OCI-LY1 (cell line): ENCODE measurements around the gene CACNG4.

Source experiments
- H2AFZ ChIP-seq: fragments of 200-600 bp; sonication (generic), shearing (Covaris generic); 2 replicates; pipeline ENCODE4 v1.6.0; 2014; ENCODE audit warnings: antibody characterized with exemption, mild to moderate bottlenecking, low read length
- H3F3A ChIP-seq: fragments of 200-600 bp; sonication (generic), shearing (Covaris generic); 2 replicates; pipeline ENCODE4 v1.6.0; 2014; ENCODE audit warnings: mild to moderate bottlenecking, antibody characterized with exemption, low read length, moderate library complexity; ENCODE audit not compliant: insufficient read depth
- H3K27ac ChIP-seq: fragments of 200-600 bp; sonication (generic); 2 replicates; pipeline ENCODE4 v1.5.1; 2014; ENCODE audit warnings: low read length, mixed run types, mild to moderate bottlenecking, low read depth; ENCODE audit not compliant: poor library complexity, severe bottlenecking
- H3K27me3 ChIP-seq: fragments of 200-600 bp; sonication (generic); 2 replicates; pipeline ENCODE4 v1.6.0; 2014; ENCODE audit warnings: antibody characterized with exemption, mild to moderate bottlenecking, low read length, moderate library complexity; ENCODE audit not compliant: insufficient read depth
- H3K36me3 ChIP-seq: fragments of 200-600 bp; sonication (generic); 2 replicates; pipeline ENCODE4 v1.6.1; 2014; ENCODE audit warnings: mild to moderate bottlenecking, antibody characterized with exemption, low read length, moderate library complexity, mixed read lengths; ENCODE audit not compliant: insufficient read depth
- H3K4me1 ChIP-seq: fragments of 200-600 bp; sonication (generic); 2 replicates; pipeline ENCODE4 v1.5.1; 2014; ENCODE audit warnings: mild to moderate bottlenecking, low read length, moderate library complexity; ENCODE audit not compliant: insufficient read depth, severe bottlenecking
- H3K4me2 ChIP-seq: fragments of 200-600 bp; sonication (generic), shearing (Covaris generic); 2 replicates; pipeline ENCODE4 v1.6.1; 2014; ENCODE audit warnings: low read length
- H3K4me3 ChIP-seq: fragments of 200-600 bp; sonication (generic); 2 replicates; pipeline ENCODE4 v1.5.1; 2014; ENCODE audit warnings: low read length, low read depth, mild to moderate bottlenecking, mixed read lengths; ENCODE audit not compliant: poor library complexity, severe bottlenecking
- H3K79me2 ChIP-seq: fragments of 200-600 bp; shearing (Covaris generic); 2 replicates; pipeline ENCODE4 v1.6.1; 2016; ENCODE audit warnings: mixed run types, low read length, mixed read lengths; ENCODE audit not compliant: insufficient read depth
- H3K9ac ChIP-seq: fragments of 200-600 bp; sonication (generic), shearing (Covaris generic); 2 replicates; pipeline ENCODE4 v1.6.1; 2014; ENCODE audit warnings: mild to moderate bottlenecking, low read length, mixed read lengths
- H3K9me2 ChIP-seq: fragments of 200-600 bp; sonication (generic), shearing (Covaris generic); 2 replicates; pipeline ENCODE4 v1.6.1; 2014; ENCODE audit warnings: low read depth, mild to moderate bottlenecking, low read length, mixed read lengths
- H3K9me3 ChIP-seq: fragments of 200-600 bp; shearing (Covaris generic); 2 replicates; pipeline ENCODE4 v1.6.1; 2014; ENCODE audit warnings: low read length, mixed read lengths
- H4K20me1 ChIP-seq: fragments of 200-600 bp; sonication (generic), shearing (Covaris generic); 2 replicates; pipeline ENCODE4 v1.6.0; 2016; ENCODE audit warnings: mild to moderate bottlenecking, low read length; ENCODE audit not compliant: insufficient read depth
- EZH2 ChIP-seq: fragments of 200-600 bp; sonication (generic), shearing (Covaris generic); IDR thresholded peaks from 2 replicates; pipeline ENCODE4 v1.8.0; 2017; ENCODE audit warnings: borderline replicate concordance, mixed run types, mild to moderate bottlenecking, antibody characterized with exemption, low read length, moderate library complexity, mixed read lengths
- TF ChIP-seq, protein P1 (sequence below): fragments of 200-600 bp; sonication (generic), shearing (Covaris generic); IDR thresholded peaks from 2 replicates; pipeline ENCODE4 v1.5.1; 2017; ENCODE audit warnings: mild to moderate bottlenecking, antibody characterized with exemption, low read length, moderate library complexity, mixed read lengths

CACNG4 gene

DNA sequence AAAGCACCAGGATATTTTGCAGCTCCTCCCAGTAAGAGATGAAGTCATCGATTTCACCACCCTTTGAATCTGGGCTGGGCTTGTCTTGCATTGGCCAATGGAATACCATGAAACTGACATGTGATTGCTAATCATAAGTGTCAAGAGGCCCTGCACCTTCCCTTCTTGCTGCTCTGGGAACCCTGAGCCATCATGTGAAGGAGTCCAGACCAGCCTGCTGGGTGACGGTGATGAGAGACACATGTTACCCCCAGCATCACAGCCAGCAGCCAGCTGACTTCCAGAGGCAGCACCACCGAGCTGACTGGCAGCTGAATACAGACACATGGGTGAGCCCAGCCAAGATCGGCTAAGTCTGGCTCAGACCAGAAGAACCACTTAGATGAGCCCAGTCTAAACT is 43.6 kb upstream of the CACNG4 start:
- Histone ChIP-seq H3K27ac (no peak overlapping the region), H2AFZ (no peak overlapping the region), H3K4me2 (no peak overlapping the region)

DNA sequence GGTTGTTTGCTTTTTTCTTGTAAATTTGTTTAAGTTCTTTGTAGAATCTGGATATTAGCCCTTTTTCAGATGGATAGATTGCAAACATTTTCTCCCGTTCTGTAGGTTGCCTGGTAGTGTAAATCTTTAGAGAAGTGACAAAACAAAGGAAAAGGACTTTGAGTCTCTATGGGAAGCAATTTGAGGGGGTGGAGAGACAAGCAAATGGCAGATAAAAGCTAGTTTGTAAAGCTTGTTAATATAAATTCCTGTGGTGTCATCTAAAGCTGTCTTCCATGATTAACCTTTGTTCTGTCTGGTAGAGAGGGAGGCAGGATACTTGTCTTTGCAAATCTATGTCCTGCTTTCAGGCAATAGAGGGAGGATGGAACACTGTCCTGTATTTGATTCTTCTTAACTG is 40.6 kb upstream of the CACNG4 start:
- no peak overlapping the region for H3K4me3 ChIP-seq
- no peaks in the 10 kb centered on the region for H4K20me1 ChIP-seq

More for the DNA sequence above, 43.6 kb upstream of the CACNG4 start:
- Histone ChIP-seq H4K20me1 (no peaks in the 10 kb centered on the region), H3K9me3 (no peaks in the 10 kb centered on the region), H3F3A (no peaks in the 10 kb centered on the region), H3K36me3 (no peaks in the 10 kb centered on the region), H3K9ac (no peak overlapping the region), H3K4me3 (no peak overlapping the region), H3K4me1 (no peaks in the 10 kb centered on the region), H3K79me2 (no peaks in the 10 kb centered on the region), H3K9me2 (no peaks in the 10 kb centered on the region), H3K27me3 (peaks cover 15% of the 10 kb centered on the region; the same call in 1 of the 2 replicates)
- no peak for TF ChIP-seq EZH2
- TF ChIP-seq, protein P1, sequence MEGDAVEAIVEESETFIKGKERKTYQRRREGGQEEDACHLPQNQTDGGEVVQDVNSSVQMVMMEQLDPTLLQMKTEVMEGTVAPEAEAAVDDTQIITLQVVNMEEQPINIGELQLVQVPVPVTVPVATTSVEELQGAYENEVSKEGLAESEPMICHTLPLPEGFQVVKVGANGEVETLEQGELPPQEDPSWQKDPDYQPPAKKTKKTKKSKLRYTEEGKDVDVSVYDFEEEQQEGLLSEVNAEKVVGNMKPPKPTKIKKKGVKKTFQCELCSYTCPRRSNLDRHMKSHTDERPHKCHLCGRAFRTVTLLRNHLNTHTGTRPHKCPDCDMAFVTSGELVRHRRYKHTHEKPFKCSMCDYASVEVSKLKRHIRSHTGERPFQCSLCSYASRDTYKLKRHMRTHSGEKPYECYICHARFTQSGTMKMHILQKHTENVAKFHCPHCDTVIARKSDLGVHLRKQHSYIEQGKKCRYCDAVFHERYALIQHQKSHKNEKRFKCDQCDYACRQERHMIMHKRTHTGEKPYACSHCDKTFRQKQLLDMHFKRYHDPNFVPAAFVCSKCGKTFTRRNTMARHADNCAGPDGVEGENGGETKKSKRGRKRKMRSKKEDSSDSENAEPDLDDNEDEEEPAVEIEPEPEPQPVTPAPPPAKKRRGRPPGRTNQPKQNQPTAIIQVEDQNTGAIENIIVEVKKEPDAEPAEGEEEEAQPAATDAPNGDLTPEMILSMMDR: no peak

DNA sequence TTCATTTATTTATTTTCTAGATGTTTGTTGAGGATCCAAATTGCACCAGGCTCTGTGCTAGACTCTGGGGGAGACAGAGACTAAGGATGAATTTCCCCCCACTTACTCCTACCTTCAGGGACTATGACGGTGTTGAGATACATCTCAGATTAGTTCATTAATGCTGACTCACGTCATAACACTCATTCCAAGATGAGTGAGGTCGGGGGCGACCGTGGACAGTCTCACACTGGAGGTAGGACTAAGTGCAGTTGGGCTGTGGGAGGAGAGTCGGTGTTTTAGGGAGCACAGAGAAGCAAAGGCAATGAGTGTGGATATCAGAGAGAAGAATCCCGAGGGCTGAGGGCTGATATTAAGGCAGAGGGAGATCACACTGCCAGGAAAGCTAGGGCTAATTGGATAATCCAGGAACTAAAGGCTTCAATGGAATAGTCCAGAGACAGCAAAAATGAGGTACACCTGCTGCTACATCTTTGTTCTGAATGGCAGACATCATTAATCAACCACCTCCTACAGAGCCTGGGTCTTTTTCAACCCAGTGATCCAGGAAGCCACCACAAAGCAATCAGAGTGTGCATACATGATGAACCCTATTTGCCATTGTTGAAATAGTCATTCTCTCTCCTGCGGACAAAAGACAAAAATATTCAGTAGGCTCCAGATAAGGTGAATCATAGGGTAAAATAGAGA is 38.6 kb upstream of the CACNG4 start:
- no peak overlapping the region for H3K4me2 ChIP-seq
- H3F3A ChIP-seq: no peaks in the 10 kb centered on the region
- H3K4me3 ChIP-seq: no peak overlapping the region
- TF ChIP-seq, protein P1: no peak
- no peak for TF ChIP-seq EZH2
- no peak overlapping the region for H2AFZ ChIP-seq
- no peaks in the 10 kb centered on the region for H3K9me3 ChIP-seq
- H3K79me2 ChIP-seq: no peaks in the 10 kb centered on the region
- H3K4me1 ChIP-seq: no peaks in the 10 kb centered on the region
- H3K9ac ChIP-seq: no peak overlapping the region
- no peaks in the 10 kb centered on the region for H3K9me2 ChIP-seq
- no peaks in the 10 kb centered on the region for H4K20me1 ChIP-seq
- no peak overlapping the region for H3K27ac ChIP-seq
- H3K27me3 ChIP-seq: peaks cover 11% of the 10 kb centered on the region; the same call in 1 of the 2 replicates
- no peaks in the 10 kb centered on the region; the same call in 1 of the 2 replicates for H3K36me3 ChIP-seq

More for the DNA sequence above, 40.6 kb upstream of the CACNG4 start:
- H3K9ac ChIP-seq: no peak overlapping the region
- TF ChIP-seq, protein P1: no peak
- TF ChIP-seq EZH2: no peak
- H3F3A ChIP-seq: no peaks in the 10 kb centered on the region
- H3K4me2 ChIP-seq: no peak overlapping the region
- H2AFZ ChIP-seq: no peak overlapping the region
- H3K36me3 ChIP-seq: no peaks in the 10 kb centered on the region
- H3K27ac ChIP-seq: no peak overlapping the region
- no peaks in the 10 kb centered on the region for H3K4me1 ChIP-seq
- no peaks in the 10 kb centered on the region for H3K9me2 ChIP-seq
- peaks cover 11% of the 10 kb centered on the region; the same call in 1 of the 2 replicates for H3K27me3 ChIP-seq
- no peaks in the 10 kb centered on the region for H3K79me2 ChIP-seq
- H3K9me3 ChIP-seq: no peaks in the 10 kb centered on the region
